ENCODE results near the gene ACACA. TPM values are rescaled to one million over a fixed set of nuclear protein-coding genes. Genes with fewer than 3 reads are reported as not detected.

Gene ACACA
- total and polyA plus RNA-seq, 9 of the 15 experiments (the other 6 are each of a cell fraction or from before 2014, with no cell fraction given) = 35.9 to 135 (median 88.4) TPM

GRCh38 chr17:37090941-37091340 lies 315.7 kb downstream of the ACACA start:
- FAIRE-seq (no peak), ATAC-seq (no peak), DNase-seq (ENCODE audit: extremely low read depth in 1 of 4, low spot score in 3 of 4) (no peak)
- no TSS peak for BruUV-seq (replicated peaks)
- ChIA-PET CTCF (ENCODE audit: low intra/inter-chr PET ratio) (no interaction called here), POLR2A (interaction anchor here (1.6 kb wide), 1 partner anchor 11 kb away, joined by 4 read pairs; no protein-coding TSS in a partner anchor)
- intact Hi-C loops (cut with micrococcal nuclease) = no loop called here
- H3K4me1 ChIP-seq (replicated peaks in 1 of 2; ENCODE audit: control insufficient read depth in 2 of 2, insufficient read depth in 2 of 2, low read length in 2 of 2) = no peaks in the 10 kb centered on the region
- in situ Hi-C loops (cut with MboI) = no loop called here
- H3K9ac ChIP-seq (ENCODE audit: insufficient read depth in 1 of 2, low read depth in 2 of 2, low read length in 2 of 2) = no peak overlapping the region
- H3K27me3 ChIP-seq (ENCODE audit: control insufficient read depth in 2 of 2, insufficient read depth in 2 of 2, low read length in 2 of 2) = no peaks in the 10 kb centered on the region
- peaks cover 98% of the 10 kb centered on the region for H3K36me3 ChIP-seq (ENCODE audit: control insufficient read depth, insufficient read depth, low read length)
- 71% methylated on average over 3 of the region's 3 CpGs for WGBS (ENCODE audit: insufficient coverage, low coverage, missing lambda C conversion rate)
- no peak overlapping the region for H3K4me3 ChIP-seq
- no peaks in the 10 kb centered on the region for H3K9me3 ChIP-seq (replicated peaks; ENCODE audit: control insufficient read depth, insufficient read depth, low read depth, low read length)
- no peak overlapping the region for H2AFZ ChIP-seq (ENCODE audit: low read depth, low read length)
- no peak overlapping the region for H3K27ac ChIP-seq (ENCODE audit: extremely low read depth, low read depth, low read length)
- no peak overlapping the region for H3K4me2 ChIP-seq (ENCODE audit: insufficient read depth, low read length)
- H4K20me1 ChIP-seq (replicated peaks; ENCODE audit: control insufficient read depth, insufficient read depth, low read length) = no peaks in the 10 kb centered on the region
- TF ChIP-seq BDP1 (IDR thresholded peaks at IDR 0.05; ENCODE audit: insufficient read depth, insufficient read length) (no peak), SMARCC2 (IDR thresholded peaks at IDR 0.05; ENCODE audit: low read depth) (no peak), EGR1 (conservative IDR thresholded peaks at IDR 0.05) (no peak), CTCF (IDR thresholded peaks at IDR 0.05 in 2 of 3, conservative IDR thresholded peaks at IDR 0.05 in 1 of 3; ENCODE audit: insufficient read depth in 2 of 3, low read depth in 1 of 3, low read length in 3 of 3) (no peak), VEZF1 (CRISPR knock-in tag; IDR thresholded peaks at IDR 0.05) (no peak), TBL1XR1 (IDR thresholded peaks at IDR 0.05; ENCODE audit: low read length in 2 of 2) (no peak), THAP12 (CRISPR knock-in tag; IDR thresholded peaks at IDR 0.05) (no peak), ZBTB26 (CRISPR knock-in tag; IDR thresholded peaks at IDR 0.05) (no peak), JUND (IDR thresholded peaks at IDR 0.05; ENCODE audit: borderline replicate concordance, low read depth, low read length) (no peak), JUND (tag; IDR thresholded peaks at IDR 0.05; ENCODE audit: borderline replicate concordance, low read depth, low read length) (no peak)
- no peaks in the 10 kb centered on the region for H3K9me1 ChIP-seq (ENCODE audit: control insufficient read depth, insufficient read depth, low read length)
- no peaks in the 10 kb centered on the region for H3K79me2 ChIP-seq (ENCODE audit: control insufficient read depth, insufficient read depth, low read length)

All from K562 (cell line).